GM12878 (cell line): ENCODE measurements around the gene SHOC2. TPM values are rescaled to one million over a fixed set of nuclear protein-coding genes. Genes with fewer than 3 reads are reported as not detected.

Source experiments
- ATAC-seq: fragments of 200-7000 bp; cut with Tn5 transposase; 3 replicates; pipeline ENCODE4 v1.9.1; 2020; ENCODE audit warnings: mild to moderate bottlenecking, moderate library complexity
- BruUV-seq: library from RNA; stranded (reverse); fragments of 400-500 nt; replicated peaks from 2 replicates; lab custom pipeline; 2021; lab: Mats Ljungman, UMichigan
- CTCF ChIA-PET: fragments of 300-600 bp; sonication (Branson Sonifier 250); formaldehyde crosslinking; extraction: SDS; loops from one replicate; lab custom pipeline; 2021; ENCODE audit warnings: inconsistent platforms; lab: Yijun Ruan, JAX
- POLR2A ChIA-PET: fragments of 350-600 bp; formaldehyde crosslinking; extraction: SDS; loops from one replicate; lab custom pipeline; 2021; ENCODE audit warnings: inconsistent platforms; lab: Charles Lee
- RAD21 ChIA-PET: fragments of 300-600 bp; sonication (Branson Sonifier 250); formaldehyde crosslinking; loops from one replicate; lab custom pipeline; 2023; ENCODE audit warnings: antibody characterized with exemption; ENCODE audit not compliant: unreplicated experiment; lab: Charles Lee
- SMC1A ChIA-PET: fragments of 300-600 bp; sonication (Branson Sonifier 250); formaldehyde crosslinking; loops from one replicate; lab custom pipeline; 2023; ENCODE audit not compliant: unreplicated experiment, uncharacterized antibody; lab: Charles Lee
- DNase-seq: peaks from one replicate; pipeline ENCODE4 v3.0.0-alpha.2; 2011; ENCODE audit warnings: low read depth, low spot score
- FAIRE-seq: peaks from 3 replicates; lab custom pipeline; 2011; peaks lifted over from hg19 to GRCh38; lab: Jason Lieb, UNC
- H2AFZ ChIP-seq: 2 replicates; pipeline ENCODE4 v1.6.0; 2011; ENCODE audit warnings: low read depth, low read length, control low read depth; ENCODE audit not compliant: control insufficient read depth
- H3K27ac ChIP-seq: 2 replicates; pipeline ENCODE4 v1.5.1; 2011; ENCODE audit warnings: control low read depth; ENCODE audit not compliant: control insufficient read depth, insufficient read depth
- H3K27me3 ChIP-seq, 2 experiments: replicated peaks in 1 of 2; 2 replicates each; pipeline versions ENCODE4 v1.6.0 to v1.6.1; 2011; ENCODE audit warnings: low read length in 1 of 2; ENCODE audit not compliant: control insufficient read depth in 2 of 2, insufficient read depth in 2 of 2
- H3K36me3 ChIP-seq, 2 experiments: 2 replicates each; pipeline ENCODE4 v1.5.1; 2011; ENCODE audit warnings: low read length in 1 of 2; ENCODE audit not compliant: control insufficient read depth in 2 of 2, insufficient read depth in 2 of 2
- H3K4me1 ChIP-seq: 2 replicates; pipeline ENCODE4 v1.6.1; 2011; ENCODE audit warnings: mild to moderate bottlenecking, low read length, moderate library complexity, mixed read lengths; ENCODE audit not compliant: control insufficient read depth, insufficient read depth
- H3K4me2 ChIP-seq: 2 replicates; pipeline ENCODE4 v1.6.0; 2011; ENCODE audit warnings: control low read depth; ENCODE audit not compliant: control insufficient read depth, insufficient read depth
- H3K4me3 ChIP-seq: fragments of 200-600 bp; sonication (generic); 2 replicates; pipeline ENCODE4 v1.5.1; 2016
- H3K79me2 ChIP-seq: 2 replicates; pipeline ENCODE4 v1.6.0; 2011; ENCODE audit warnings: low read length; ENCODE audit not compliant: control insufficient read depth, insufficient read depth
- H3K9ac ChIP-seq: 2 replicates; pipeline ENCODE4 v1.8.0; 2011; ENCODE audit warnings: low read length, control low read depth, mixed read lengths; ENCODE audit not compliant: control insufficient read depth, insufficient read depth
- H3K9me3 ChIP-seq: replicated peaks from 3 replicates; pipeline ENCODE4 v1.5.1; 2011; ENCODE audit warnings: mild to moderate bottlenecking, low read length; ENCODE audit not compliant: control insufficient read depth, insufficient read depth
- H4K20me1 ChIP-seq: 2 replicates; pipeline ENCODE4 v1.6.0; 2011; ENCODE audit not compliant: control insufficient read depth, insufficient read depth
- CHD1 ChIP-seq: IDR thresholded peaks from 2 replicates; pipeline ENCODE4 v1.6.1; 2012; ENCODE audit warnings: low read depth, low read length, improper control_type of control experiment
- ETV6 ChIP-seq, 2 experiments: fragments of 450-650 bp in 1 of 2; IDR thresholded peaks in 1 of 2; conservative IDR thresholded peaks in 1 of 2; 2 replicates each; pipeline ENCODE4 v1.6.1; 2014; ENCODE audit warnings: antibody characterized with exemption in 1 of 2, borderline replicate concordance in 1 of 2, low read depth in 1 of 2, mild to moderate bottlenecking in 1 of 2, moderate library complexity in 1 of 2
- IRF4 ChIP-seq: IDR thresholded peaks from 2 replicates; pipeline ENCODE4 v1.6.1; 2011; ENCODE audit warnings: low read depth, low read length
- KLF5 ChIP-seq: fragments of 450-650 bp; IDR thresholded peaks from 2 replicates; pipeline ENCODE4 v1.6.1; 2014; ENCODE audit warnings: mild to moderate bottlenecking; ENCODE audit not compliant: partially characterized antibody
- POLR2AphosphoS2 ChIP-seq: IDR thresholded peaks from 2 replicates; pipeline ENCODE4 v1.6.1; 2011; ENCODE audit warnings: low read depth, mild to moderate bottlenecking, low read length, improper control_type of control experiment, moderate library complexity
- TAF1 ChIP-seq: IDR thresholded peaks from 2 replicates; pipeline ENCODE4 v1.6.1; 2011; ENCODE audit warnings: mild to moderate bottlenecking, low read depth, low read length, borderline replicate concordance
- ZNF592 ChIP-seq: fragments of 450-650 bp; IDR thresholded peaks from 2 replicates; pipeline ENCODE4 v1.6.1; 2017; ENCODE audit warnings: mild to moderate bottlenecking, moderate library complexity
- WGBS: methylation state at CpG from one replicate; pipeline ENCODE4 v1.1.6; 2016; ENCODE audit warnings: low lambda C conversion rate; ENCODE audit not compliant: insufficient replicate concordance, insufficient coverage; ENCODE audit errors: missing lambda C conversion rate; 5-methylcytosine and 5-hydroxymethylcytosine counted together
- in situ Hi-C: fragments of 300-500 bp; cut with MboI; formaldehyde crosslinking; loops from 9 replicates; pipeline ENCODE4 v1.14.3; 2018; ENCODE audit warnings: mixed read lengths
- intact Hi-C: fragments of 100-400 bp; cut with micrococcal nuclease; formaldehyde crosslinking; loops from one replicate; pipeline ENCODE4 v1.14.2; 2022; ENCODE audit not compliant: unreplicated experiment
- polyA plus RNA-seq, 11 experiments: library from polyadenylated mRNA; depleted of rRNA in 4 of 11; unstranded in 6 of 11; stranded (reverse) in 5 of 11; fragments of >200 nt; fragmentation: Nextera tagmentation in 4 of 11; fragmentation: Illumina TruSeq in 1 of 11; extraction: Ambion mirVana in 4 of 11; extraction: Trizol in 1 of 11; gene quantifications; 1 replicate in 1 of 11; 2 replicates in 10 of 11; pipeline versions ENCODE4 v1.2.1 to v1.2.3, GENCODE V29; 2011 to 2016; ENCODE audit warnings: inconsistent platforms in 2 of 11, missing spikeins in 2 of 11, low read depth in 1 of 11
- total RNA-seq, 4 experiments: library from RNA; depleted of rRNA in 3 of 4; stranded (reverse); fragments of >200 nt in 3 of 4; fragmentation: Illumina TruSeq in 1 of 4; extraction: Trizol in 1 of 4; gene quantifications; 2 replicates each; pipeline versions ENCODE4 v1.2.1 to v1.2.3, GENCODE V29; 2013 to 2021

SHOC2 gene
- total and polyA plus RNA-seq, 10 of the 15 experiments (the other 5 are each of a cell fraction or from before 2014, with no cell fraction given) = 24.8 to 65.3 (median 42.6) TPM

DNA sequence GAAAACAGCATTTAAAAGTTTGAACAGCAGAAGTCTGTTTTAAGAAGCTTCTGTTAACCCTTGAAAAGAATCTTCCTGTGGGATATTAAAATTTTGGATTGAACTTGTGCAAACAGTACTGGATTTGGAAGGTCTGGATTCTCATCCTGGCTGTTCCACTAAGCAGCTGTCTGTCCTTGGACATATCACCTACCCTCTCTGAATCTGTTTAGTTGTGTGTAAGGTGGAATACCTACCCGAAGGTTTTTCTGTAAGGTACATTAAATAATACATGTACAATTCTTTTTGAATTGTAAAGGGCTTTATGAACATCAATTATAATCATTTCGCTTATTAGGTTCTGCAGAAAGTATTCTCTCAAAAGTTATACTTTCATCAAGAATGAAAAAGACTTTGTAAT, 45.5 kb upstream of the SHOC2 start (continued):
- no peak for TF ChIP-seq CHD1
- no peak for TF ChIP-seq TAF1
- no peak for TF ChIP-seq KLF5
- no peak for TF ChIP-seq ETV6 (conservative IDR thresholded peaks at IDR 0.05 in 1 of 2, IDR thresholded peaks at IDR 0.05 in 1 of 2; ENCODE audit: borderline replicate concordance in 1 of 2, low read depth in 1 of 2)
- TF ChIP-seq ZNF592 = no peak

DNA sequence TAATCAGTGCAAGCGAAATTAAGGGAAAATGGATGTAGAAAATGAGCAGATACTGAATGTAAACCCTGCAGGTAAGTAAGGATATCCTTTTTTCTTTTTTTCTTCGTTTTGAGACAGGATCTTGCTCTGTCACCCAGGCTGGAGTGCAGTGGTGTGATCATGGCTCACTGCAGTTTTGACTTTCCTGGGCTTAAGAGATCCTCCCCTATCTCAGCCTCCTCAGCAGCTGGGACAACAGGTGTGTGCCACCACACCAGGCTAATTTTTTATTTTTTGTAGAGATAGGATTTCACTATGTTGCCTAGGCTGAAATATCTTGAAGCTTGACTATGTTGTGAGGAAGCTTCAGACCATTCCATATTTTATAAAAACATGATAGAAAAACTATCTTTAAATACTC, 43.4 kb upstream of the SHOC2 start:
- ChIA-PET SMC1A (interaction anchor here (0.6 to 11.1 kb wide), 18 partner anchors 8 to 264 kb away, joined by 3 to 102 read pairs (median 4); no protein-coding TSS in a partner anchor), CTCF (interaction anchor here (1.0 to 7.0 kb wide), 12 partner anchors 8 to 102 kb away, joined by 3 to 52 read pairs (median 5); no protein-coding TSS in a partner anchor), POLR2A (interaction anchor here (0.6 to 3.8 kb wide), 11 partner anchors 12 to 82 kb away, joined by 3 to 27 read pairs (median 4); partner anchors contain the start of gene BBIP1), RAD21 (interaction anchor here (1.0 to 6.0 kb wide), 10 partner anchors 9 to 96 kb away, joined by 3 to 51 read pairs (median 10); partner anchors contain the start of genes BBIP1 and SHOC2)
- no TSS peak for BruUV-seq
- H3K27me3 ChIP-seq = no peaks in the 10 kb centered on the region
- peak overlapping the region; percentile 15; the same call in 1 of the 2 replicates for H3K4me3 ChIP-seq
- H3K79me2 ChIP-seq = peaks cover 83% of the 10 kb centered on the region
- TF ChIP-seq IRF4 (no peak), POLR2AphosphoS2 (0 out of 2 replicates have a peak, but pooled peaks have one; percentile 15)
- H4K20me1 ChIP-seq = no peaks in the 10 kb centered on the region
- H3K36me3 ChIP-seq = peaks cover 0 to 4% of the 10 kb centered on the region in 2 experiments; a peak in 2 of 4 replicates
- 50% methylated on average over 2 of the region's 2 CpGs for WGBS
- FAIRE-seq = no peak
- no peak for ATAC-seq
- no peaks in the 10 kb centered on the region for H3K9me3 ChIP-seq
- no peak for DNase-seq
- in situ Hi-C loops (loop anchor here (5.0 kb wide), 1 partner anchor 129 kb away; no protein-coding TSS in a partner anchor), intact Hi-C loops (loop anchor here (10.0 kb wide), 1 partner anchor 371 kb away; no protein-coding TSS in a partner anchor)
- H3K9ac ChIP-seq = no peak overlapping the region
- H2AFZ ChIP-seq = no peak overlapping the region
- no peak overlapping the region for H3K27ac ChIP-seq
- H3K4me1 ChIP-seq = peaks cover 3% of the 10 kb centered on the region
- H3K4me2 ChIP-seq = peak overlapping the region; percentile 6
